PC-3 (cell line): Measurements from ENCODE around the gene MAP2K5. TPM values are rescaled to one million over a fixed set of nuclear protein-coding genes. Genes with fewer than 3 reads are reported as not detected.

ENCODE experiments used
- ATAC-seq: fragments of 200-7000 bp; cut with Tn5 transposase; 2 replicates; pipeline ENCODE4 v1.9.1; 2020; ENCODE audit warnings: mild to moderate bottlenecking, moderate library complexity
- BruUV-seq: library from RNA; stranded (reverse); fragments of 400-500 nt; replicated peaks from 2 replicates; lab custom pipeline; 2021; lab: Mats Ljungman, UMichigan
- CTCF ChIA-PET: fragments of 300-600 bp; sonication (Branson Sonifier 250); formaldehyde crosslinking; loops from one replicate; lab custom pipeline; 2022; ENCODE audit warnings: antibody characterized with exemption; lab: Charles Lee
- POLR2A ChIA-PET: fragments of 300-600 bp; sonication (Branson Sonifier 250); formaldehyde crosslinking; loops from one replicate; lab custom pipeline; 2022; ENCODE audit warnings: antibody characterized with exemption; ENCODE audit not compliant: unreplicated experiment; lab: Charles Lee
- DNase-seq: peaks from one replicate; pipeline ENCODE4 v3.0.0-alpha.2; 2015
- H2AFZ ChIP-seq: fragments of 300-600 bp; sonication (generic); 2 replicates; pipeline ENCODE4 v1.6.0; 2016; ENCODE audit warnings: antibody characterized with exemption, low read length
- H3F3A ChIP-seq: fragments of 300-600 bp; sonication (generic); one replicate; pipeline ENCODE4 v1.6.0; 2017; ENCODE audit warnings: antibody characterized with exemption, low read length, control low read depth, mild to moderate bottlenecking; ENCODE audit not compliant: unreplicated experiment
- H3K27ac ChIP-seq: fragments of 300-600 bp; sonication (generic); 2 replicates; pipeline ENCODE4 v1.5.1; 2016; ENCODE audit warnings: mild to moderate bottlenecking, low read length
- H3K27me3 ChIP-seq: fragments of 300-600 bp; sonication (generic); 2 replicates; pipeline ENCODE4 v1.6.1; 2016; ENCODE audit warnings: low read length, mixed read lengths
- H3K36me3 ChIP-seq: fragments of 300-600 bp; sonication (generic); 2 replicates; pipeline ENCODE4 v1.6.1; 2016; ENCODE audit warnings: low read depth, mixed run types, low read length, mixed read lengths
- H3K4me1 ChIP-seq: fragments of 300-600 bp; sonication (generic); 2 replicates; pipeline ENCODE4 v1.5.1; 2016; ENCODE audit warnings: low read length; ENCODE audit not compliant: insufficient read depth
- H3K4me2 ChIP-seq: fragments of 300-600 bp; sonication (generic); 2 replicates; pipeline ENCODE4 v1.6.0; 2016; ENCODE audit warnings: low read length
- H3K4me3 ChIP-seq: fragments of 300-600 bp; sonication (generic); 2 replicates; pipeline ENCODE4 v1.5.1; 2016; ENCODE audit warnings: mild to moderate bottlenecking, low read length, mixed read lengths
- H3K79me2 ChIP-seq: fragments of 300-600 bp; sonication (generic); 2 replicates; pipeline ENCODE4 v1.6.1; 2017; ENCODE audit warnings: low read length, mixed read lengths
- H3K9ac ChIP-seq: fragments of 300-600 bp; sonication (generic); 2 replicates; pipeline ENCODE4 v1.6.0; 2016; ENCODE audit warnings: mild to moderate bottlenecking, low read length
- H3K9me2 ChIP-seq: fragments of 300-600 bp; sonication (generic); replicated peaks from 2 replicates; pipeline ENCODE4 v1.6.1; 2016; ENCODE audit warnings: mixed run types, low read length, mixed read lengths
- H3K9me3 ChIP-seq: fragments of 300-600 bp; sonication (generic); 2 replicates; pipeline ENCODE4 v1.6.1; 2016; ENCODE audit warnings: low read length, mixed read lengths
- H4K20me1 ChIP-seq: fragments of 300-600 bp; sonication (generic); 2 replicates; pipeline ENCODE4 v1.6.1; 2016; ENCODE audit warnings: low read length, mixed read lengths
- EZH2 ChIP-seq: fragments of 300-600 bp; sonication (generic); IDR thresholded peaks from one replicate; pipeline ENCODE4 v1.6.1; 2017; ENCODE audit warnings: antibody characterized with exemption, mild to moderate bottlenecking, low read length; ENCODE audit not compliant: unreplicated experiment
- EZH2phosphoT487 ChIP-seq: fragments of 300-600 bp; sonication (generic); IDR thresholded peaks from 2 replicates; pipeline ENCODE4 v1.6.1; 2018; ENCODE audit warnings: mild to moderate bottlenecking, antibody characterized with exemption, low read length, borderline replicate concordance
- intact Hi-C: fragments of 100-400 bp; cut with micrococcal nuclease; formaldehyde crosslinking; loops from 2 replicates; pipeline ENCODE4 v1.9.0; 2023
- total RNA-seq: library from RNA; depleted of rRNA; stranded (reverse); fragments of >200 nt; gene quantifications from 2 replicates; pipeline ENCODE4 v1.2.3, GENCODE V29; 2014
- TF ChIP-seq, protein P1 (sequence below): fragments of 300-600 bp; sonication (generic); conservative IDR thresholded peaks from 2 replicates; pipeline ENCODE4 v1.5.1; 2017; ENCODE audit warnings: antibody characterized with exemption, low read depth, mild to moderate bottlenecking, low read length

Gene MAP2K5
- total RNA-seq, 1 experiment from 2014 or later, result 5.5 TPM

DNA sequence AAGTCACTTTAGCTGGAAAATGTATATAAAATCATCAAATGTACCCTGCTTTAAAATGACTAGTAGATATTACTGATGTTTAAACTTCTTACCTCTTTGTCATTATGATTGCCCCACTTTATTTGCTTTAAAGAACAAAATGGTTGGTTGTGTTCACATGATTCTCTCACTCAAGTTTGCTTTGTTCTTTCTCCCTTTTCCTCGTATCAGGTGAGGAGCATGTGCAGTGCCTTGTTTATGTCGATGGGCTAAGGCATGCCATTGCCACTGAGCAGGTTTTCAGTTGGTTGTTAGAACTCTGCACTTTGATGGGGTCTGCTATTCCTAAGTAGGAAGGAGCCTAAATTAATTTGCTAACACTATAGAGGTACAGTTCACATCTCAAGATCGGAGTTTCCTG, 5.3 kb downstream of the MAP2K5 start:
- ChIA-PET POLR2A (no interaction called here), CTCF (no interaction called here)
- no peaks in the 10 kb centered on the region for H3K9me3 ChIP-seq
- H4K20me1 ChIP-seq, result no peaks in the 10 kb centered on the region
- no peak overlapping the region for H3K27ac ChIP-seq
- H3K27me3 ChIP-seq, result no peaks in the 10 kb centered on the region
- H3F3A ChIP-seq, result no peaks in the 10 kb centered on the region
- peaks cover 8% of the 10 kb centered on the region; the same call in 1 of the 2 replicates for H3K4me1 ChIP-seq
- no peaks in the 10 kb centered on the region for H3K9me2 ChIP-seq
- H3K9ac ChIP-seq, result no peak overlapping the region
- TF ChIP-seq, protein P1, sequence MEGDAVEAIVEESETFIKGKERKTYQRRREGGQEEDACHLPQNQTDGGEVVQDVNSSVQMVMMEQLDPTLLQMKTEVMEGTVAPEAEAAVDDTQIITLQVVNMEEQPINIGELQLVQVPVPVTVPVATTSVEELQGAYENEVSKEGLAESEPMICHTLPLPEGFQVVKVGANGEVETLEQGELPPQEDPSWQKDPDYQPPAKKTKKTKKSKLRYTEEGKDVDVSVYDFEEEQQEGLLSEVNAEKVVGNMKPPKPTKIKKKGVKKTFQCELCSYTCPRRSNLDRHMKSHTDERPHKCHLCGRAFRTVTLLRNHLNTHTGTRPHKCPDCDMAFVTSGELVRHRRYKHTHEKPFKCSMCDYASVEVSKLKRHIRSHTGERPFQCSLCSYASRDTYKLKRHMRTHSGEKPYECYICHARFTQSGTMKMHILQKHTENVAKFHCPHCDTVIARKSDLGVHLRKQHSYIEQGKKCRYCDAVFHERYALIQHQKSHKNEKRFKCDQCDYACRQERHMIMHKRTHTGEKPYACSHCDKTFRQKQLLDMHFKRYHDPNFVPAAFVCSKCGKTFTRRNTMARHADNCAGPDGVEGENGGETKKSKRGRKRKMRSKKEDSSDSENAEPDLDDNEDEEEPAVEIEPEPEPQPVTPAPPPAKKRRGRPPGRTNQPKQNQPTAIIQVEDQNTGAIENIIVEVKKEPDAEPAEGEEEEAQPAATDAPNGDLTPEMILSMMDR, result no peak
- no peak for TF ChIP-seq EZH2
- no peak for TF ChIP-seq EZH2phosphoT487
- H3K4me3 ChIP-seq, result no peak overlapping the region
- H2AFZ ChIP-seq, result no peak overlapping the region
- H3K4me2 ChIP-seq, result no peak overlapping the region
- ATAC-seq, result no peak
- intact Hi-C loops, result no loop called here
- peaks cover 8% of the 10 kb centered on the region; the same call in 1 of the 2 replicates for H3K79me2 ChIP-seq
- DNase-seq, result no peak
- BruUV-seq, result no TSS peak
- H3K36me3 ChIP-seq, result no peaks in the 10 kb centered on the region

- Histone ChIP-seq H3F3A (no peaks in the 10 kb centered on the region), H3K9me2 (no peaks in the 10 kb centered on the region), H3K4me1 (peaks cover 6% of the 10 kb centered on the region; the same call in 1 of the 2 replicates), H3K4me3 (no peak overlapping the region), H3K4me2 (no peak overlapping the region), H3K27ac (no peak overlapping the region), H2AFZ (no peak overlapping the region), H3K27me3 (no peaks in the 10 kb centered on the region), H3K9me3 (no peaks in the 10 kb centered on the region), H3K9ac (no peak overlapping the region), H3K36me3 (no peaks in the 10 kb centered on the region), H4K20me1 (no peaks in the 10 kb centered on the region), H3K79me2 (peaks cover 3% of the 10 kb centered on the region; the same call in 1 of the 2 replicates)
- intact Hi-C loops, result no loop called here
- ATAC-seq (no peak), DNase-seq (no peak)
- BruUV-seq, result no TSS peak
- CTCF ChIA-PET, result no interaction called here
- POLR2A ChIA-PET, result no interaction called here
- TF ChIP-seq, protein P1, result no peak
- TF ChIP-seq EZH2phosphoT487, result no peak
Observed at GRCh38 chr15:67548236-67548852, 5.8 kb downstream of the MAP2K5 start.

GRCh38 chr15:67548862-67549651, 6.6 kb downstream of the MAP2K5 start:
- CTCF ChIA-PET, result no interaction called here
- POLR2A ChIA-PET, result no interaction called here
- H3K36me3 ChIP-seq, result no peaks in the 10 kb centered on the region
- no peak for TF ChIP-seq EZH2phosphoT487
- TF ChIP-seq, protein P1, result no peak
- TF ChIP-seq EZH2, result no peak
- no peaks in the 10 kb centered on the region for H4K20me1 ChIP-seq
- DNase-seq (no peak), ATAC-seq (no peak)
- H2AFZ ChIP-seq, result no peak overlapping the region
- no peaks in the 10 kb centered on the region for H3K79me2 ChIP-seq
- no peaks in the 10 kb centered on the region for H3K4me1 ChIP-seq
- H3K9ac ChIP-seq, result no peak overlapping the region
- H3K27me3 ChIP-seq, result no peaks in the 10 kb centered on the region
- H3K9me2 ChIP-seq, result no peaks in the 10 kb centered on the region
- H3K27ac ChIP-seq, result no peak overlapping the region
- no peaks in the 10 kb centered on the region for H3K9me3 ChIP-seq
- intact Hi-C loops, result no loop called here
- H3K4me2 ChIP-seq, result no peak overlapping the region
- H3F3A ChIP-seq, result no peaks in the 10 kb centered on the region
- H3K4me3 ChIP-seq, result no peak overlapping the region
- BruUV-seq, result no TSS peak
